ENCODE data around the gene MYO1D. TPM values are rescaled to one million over a fixed set of nuclear protein-coding genes. Genes with fewer than 3 reads are reported as not detected.

The MYO1D gene
- total RNA-seq, 1 experiment from 2014 or later = 35.7 TPM

- TF ChIP-seq POLR2AphosphoS5 (IDR thresholded peaks at IDR 0.05; ENCODE audit: low read depth, low read length) (no peak), TCF7L2 (IDR thresholded peaks at IDR 0.05; ENCODE audit: borderline replicate concordance, extremely low read depth, insufficient read depth, insufficient read length) (no peak), EGR1 (IDR thresholded peaks at IDR 0.05; ENCODE audit: low read depth) (no peak), REST (IDR thresholded peaks at IDR 0.05; ENCODE audit: low read depth) (no peak), FOSL1 (IDR thresholded peaks at IDR 0.05; ENCODE audit: low read depth) (no peak), MAX (IDR thresholded peaks at IDR 0.05) (no peak), RAD21 (IDR thresholded peaks at IDR 0.05; ENCODE audit: low read depth) (no peak), YY1 (IDR thresholded peaks at IDR 0.05; ENCODE audit: extremely low read depth, insufficient replicate concordance, low read depth, low read length) (no peak), POLR2A (IDR thresholded peaks at IDR 0.05; ENCODE audit: borderline replicate concordance, extremely low read depth, insufficient read depth, insufficient read length) (no peak)
- TF ChIP-seq, protein P1, sequence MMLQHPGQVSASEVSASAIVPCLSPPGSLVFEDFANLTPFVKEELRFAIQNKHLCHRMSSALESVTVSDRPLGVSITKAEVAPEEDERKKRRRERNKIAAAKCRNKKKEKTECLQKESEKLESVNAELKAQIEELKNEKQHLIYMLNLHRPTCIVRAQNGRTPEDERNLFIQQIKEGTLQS (IDR thresholded peaks at IDR 0.05) = no peak
- ChIA-PET POLR2A (no interaction called here), CTCF (interaction anchor here (0.6 to 1.7 kb wide), 4 partner anchors 16 to 302 kb away, joined by 3 to 7 read pairs (median 6); no protein-coding TSS in a partner anchor), RAD21 (ENCODE audit: low non-redundant PET in 1 of 2, low total read pairs in 2 of 2, uncharacterized antibody in 2 of 2, unreplicated experiment in 2 of 2) (no interaction called here)
- no TSS peak for BruUV-seq (replicated peaks)
- intact Hi-C loops (cut with micrococcal nuclease) = loop anchor here (10.0 kb wide), 1 partner anchor 502 kb away; no protein-coding TSS in a partner anchor
- Histone ChIP-seq H3K27ac (ENCODE audit: low read depth, low read length) (no peak overlapping the region), H3K4me2 (ENCODE audit: low read length) (no peak overlapping the region), H3K9me2 (ENCODE audit: insufficient read depth) (no peaks in the 10 kb centered on the region), H2AFZ (ENCODE audit: low read depth, low read length, poor library complexity, severe bottlenecking) (no peak overlapping the region), H3K4me1 (ENCODE audit: control insufficient read depth in 1 of 2, insufficient read depth in 2 of 2, low read length in 2 of 2) (no peaks in the 10 kb centered on the region), H3K4me3 (replicated peaks in 1 of 2; ENCODE audit: low read depth in 1 of 2, low read length in 2 of 2) (no peak overlapping the region), H3K36me3 (ENCODE audit: control insufficient read depth in 1 of 2, insufficient read depth in 2 of 2, low read length in 2 of 2) (no peaks in the 10 kb centered on the region), H3K27me3 (ENCODE audit: insufficient read depth, low read length) (no peaks in the 10 kb centered on the region), H3K79me2 (ENCODE audit: insufficient read depth, low read length) (no peaks in the 10 kb centered on the region), H3K9ac (ENCODE audit: low read length) (no peak overlapping the region), H4K20me1 (ENCODE audit: insufficient read depth) (no peaks in the 10 kb centered on the region), H3K9me3 (ENCODE audit: control insufficient read depth in 1 of 2, insufficient read depth in 1 of 2, low read depth in 1 of 2, low read length in 2 of 2) (no peaks in the 10 kb centered on the region)
- no peak for ATAC-seq
- DNase-seq (ENCODE audit: low read depth, low spot score) = no peak
Measured at GRCh38 chr17:32756696-32757095, 120.2 kb downstream of the MYO1D start.

Measured in HCT116 (cell line).